ENCODE results near the gene TPSB2.
"Not testable (repeated sequence)": the region's sequence is repeated elsewhere in the genome, so short reads cannot be mapped to it uniquely, and the experiment has no call there.

Gene TPSB2

DNA sequence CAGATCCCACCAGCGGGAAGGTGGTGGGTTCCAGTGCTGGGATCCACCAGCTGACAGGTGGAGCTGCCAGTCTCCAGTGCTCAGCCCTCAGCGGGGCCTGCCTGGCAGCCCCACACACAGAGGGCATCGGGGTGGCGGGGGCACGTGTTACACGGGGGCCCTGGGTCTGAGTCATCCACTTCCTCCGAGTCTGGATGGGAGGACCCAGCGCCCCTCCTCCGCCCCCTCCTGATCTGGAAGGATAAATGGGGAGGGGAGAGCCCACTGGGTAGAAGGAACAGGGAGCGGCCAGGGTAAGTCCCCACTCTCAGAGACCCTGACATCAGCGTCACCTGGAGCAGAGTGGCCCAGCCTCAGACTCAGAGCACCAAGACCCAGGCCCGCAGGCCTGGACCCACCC lies 10.5 kb upstream of the TPSB2 start, which contains the start of gene TPSAB1:
Gene TPSAB1 (plus strand): TSS at position 270 of the 400 bp plus-strand sequence. CDS start 234 bp downstream, outside the sequence.
- not testable (repeated sequence) for DNase-seq

DNA sequence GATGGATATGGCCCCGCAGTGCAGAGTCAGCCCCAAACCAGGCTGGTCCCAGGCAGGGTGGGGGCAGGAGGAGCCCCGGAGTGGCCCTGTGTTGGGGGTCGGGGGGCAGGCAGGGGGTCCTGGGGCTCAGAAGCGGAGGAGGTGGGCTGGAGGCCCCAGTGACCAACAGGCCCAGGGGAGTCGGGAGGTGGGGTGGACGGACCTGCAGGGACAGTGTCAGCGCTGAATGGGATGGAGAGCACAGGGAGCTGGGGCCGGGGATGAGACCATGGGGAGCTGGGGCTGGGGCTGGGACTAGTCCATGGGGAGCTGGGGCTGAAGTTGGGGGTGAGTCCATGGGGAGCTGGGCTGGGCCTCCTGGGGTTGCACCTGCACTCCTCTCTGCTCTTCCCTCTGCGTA lies 9.6 kb upstream of the TPSB2 start:
- DNase-seq: not testable (repeated sequence)

DNA sequence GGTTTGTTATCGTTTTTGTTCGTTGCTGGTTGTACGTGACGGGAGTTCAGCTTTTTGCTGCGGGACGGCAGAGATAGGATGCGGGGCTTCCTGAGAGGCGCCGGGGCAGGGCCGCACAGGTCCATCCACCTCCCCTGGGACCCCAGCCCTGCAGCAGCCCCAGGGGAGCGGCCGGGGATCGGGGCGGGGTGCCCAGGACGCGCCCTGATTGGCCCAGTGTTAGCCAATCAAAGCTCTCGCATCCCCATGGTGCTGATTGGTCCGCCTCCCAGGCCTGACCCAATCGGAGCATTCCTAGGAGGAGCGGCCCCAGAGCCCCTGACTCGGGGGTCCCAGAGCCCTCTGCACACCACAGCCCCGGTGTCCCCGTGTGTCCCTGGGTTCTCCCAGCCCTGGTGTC lies 8.9 kb upstream of the TPSB2 start:
- DNase-seq: not testable (repeated sequence)

DNA sequence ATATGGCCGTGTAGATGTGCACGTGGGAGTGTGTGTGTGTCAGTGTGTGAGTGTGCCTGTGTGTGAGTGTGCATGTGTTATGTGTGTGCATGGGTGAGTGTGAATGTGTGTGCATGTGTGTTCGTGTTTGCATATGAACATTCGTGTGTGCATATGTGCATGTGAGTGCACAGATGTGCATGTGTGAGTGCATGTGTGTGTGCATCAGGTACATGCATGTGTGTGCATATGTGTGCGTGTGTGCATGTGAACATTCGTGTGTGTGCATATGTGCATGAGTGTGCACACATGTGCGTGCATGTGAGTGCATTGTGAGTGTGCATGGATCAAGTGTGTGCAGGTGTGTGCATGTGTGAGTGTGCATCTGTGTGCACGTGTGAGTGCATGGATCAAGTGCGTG lies 8.0 kb upstream of the TPSB2 start:
- no peak for DNase-seq

DNA sequence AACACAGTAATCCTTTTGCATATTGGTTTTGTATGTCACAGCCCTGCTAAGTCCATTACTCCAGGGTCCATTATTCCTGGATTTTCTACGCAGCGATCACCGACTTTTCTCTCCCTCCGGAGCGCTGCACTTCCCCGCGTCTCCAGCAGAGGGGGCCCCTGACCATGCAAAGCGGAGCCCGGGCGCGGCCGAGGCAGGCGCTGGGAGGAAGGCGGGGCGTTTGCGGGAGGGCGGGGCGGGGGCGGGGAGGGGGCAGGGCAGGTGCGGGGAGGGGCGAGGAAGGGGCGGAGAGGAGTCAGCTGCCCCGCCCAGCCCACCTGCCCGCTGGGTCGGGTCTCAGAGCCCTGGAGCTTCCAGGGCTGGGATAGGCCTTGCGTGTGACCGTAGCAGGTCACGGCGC lies 6.7 kb upstream of the TPSB2 start:
- not testable (repeated sequence) for DNase-seq

DNA sequence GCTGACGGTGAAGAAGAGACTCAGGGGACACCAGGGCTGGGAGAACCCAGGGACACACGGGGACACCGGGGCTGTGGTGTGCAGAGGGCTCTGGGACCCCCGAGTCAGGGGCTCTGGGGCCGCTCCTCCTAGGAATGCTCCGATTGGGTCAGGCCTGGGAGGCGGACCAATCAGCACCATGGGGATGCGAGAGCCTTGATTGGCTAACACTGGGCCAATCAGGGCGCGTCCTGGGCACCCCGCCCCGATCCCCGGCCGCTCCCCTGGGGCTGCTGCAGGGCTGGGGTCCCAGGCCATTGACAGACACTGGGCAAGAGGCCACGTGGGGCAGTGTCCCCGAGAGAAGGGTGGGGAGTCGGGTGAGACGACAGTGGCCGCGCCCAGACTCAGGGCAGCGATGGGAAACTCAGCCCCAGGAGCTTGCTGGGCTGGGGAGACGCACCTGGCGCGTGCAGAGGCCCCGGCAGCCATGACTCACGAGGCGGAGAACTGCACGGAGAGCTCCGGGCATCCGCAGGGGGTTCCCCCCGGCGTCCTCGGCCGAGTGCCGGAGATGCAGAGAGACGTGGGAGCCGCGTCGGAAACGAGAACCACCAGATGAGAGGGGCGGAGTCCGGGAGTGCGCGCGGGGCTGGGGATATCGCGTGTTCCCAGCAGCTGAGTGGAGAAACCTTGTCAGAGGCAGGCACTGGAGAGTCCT lies 2.2 kb upstream of the TPSB2 start:
- DNase-seq: not testable (repeated sequence)

DNA sequence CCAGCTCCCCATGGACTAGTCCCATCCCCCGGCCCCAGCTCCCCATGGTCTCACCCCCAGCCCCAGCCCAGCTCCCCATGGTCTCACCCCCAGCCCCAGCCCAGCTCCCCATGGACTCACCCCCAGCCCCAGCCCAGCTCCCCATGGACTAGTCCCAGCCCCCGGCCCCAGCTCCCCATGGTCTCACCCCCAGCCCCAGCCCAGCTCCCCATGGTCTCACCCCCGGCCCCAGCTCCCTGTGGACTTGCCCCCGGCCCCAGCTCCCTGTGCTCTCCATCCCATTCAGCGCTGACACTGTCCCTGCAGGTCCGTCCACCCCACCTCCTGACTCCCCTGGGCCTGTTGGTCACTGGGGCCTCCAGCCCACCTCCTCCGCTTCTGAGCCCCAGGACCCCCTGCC lies 1.3 kb upstream of the TPSB2 start:
- not testable (repeated sequence) for DNase-seq

DNA sequence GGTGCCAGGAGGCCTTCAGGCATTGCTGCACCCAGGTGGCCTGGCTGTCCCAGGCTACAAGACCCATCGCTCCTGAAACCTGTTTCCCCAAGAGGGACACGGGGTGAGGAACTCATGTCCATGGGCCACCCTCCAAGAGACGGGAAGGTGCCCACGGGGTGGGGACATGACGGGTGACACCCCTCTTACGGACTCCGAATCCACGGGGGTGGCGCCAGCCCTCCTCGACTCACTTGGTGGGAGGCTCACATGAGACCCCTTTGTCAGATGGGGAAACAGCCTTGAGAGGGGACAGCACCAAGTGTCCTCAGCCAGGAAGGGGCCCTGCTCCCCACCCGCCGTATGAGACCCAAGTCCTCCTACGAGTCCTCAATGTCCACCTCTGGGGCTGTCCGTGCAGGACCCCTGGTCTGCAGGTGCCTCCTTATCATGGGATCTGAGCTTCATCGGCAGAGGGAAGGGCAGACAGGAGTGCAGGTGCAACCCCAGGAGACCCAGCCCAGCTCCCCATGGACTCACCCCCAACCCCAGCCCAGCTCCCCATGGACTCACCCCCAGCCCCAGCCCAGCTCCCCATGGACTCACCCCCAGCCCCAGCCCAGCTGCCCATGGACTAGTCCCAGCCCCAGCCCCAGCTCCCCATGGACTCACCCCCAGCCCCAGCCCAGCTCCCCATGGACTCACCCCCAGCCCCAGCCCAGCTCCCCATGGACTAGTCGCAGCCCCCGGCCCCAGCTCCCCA lies 658 bp upstream of the TPSB2 start:
- DNase-seq: not testable (repeated sequence)

DNA sequence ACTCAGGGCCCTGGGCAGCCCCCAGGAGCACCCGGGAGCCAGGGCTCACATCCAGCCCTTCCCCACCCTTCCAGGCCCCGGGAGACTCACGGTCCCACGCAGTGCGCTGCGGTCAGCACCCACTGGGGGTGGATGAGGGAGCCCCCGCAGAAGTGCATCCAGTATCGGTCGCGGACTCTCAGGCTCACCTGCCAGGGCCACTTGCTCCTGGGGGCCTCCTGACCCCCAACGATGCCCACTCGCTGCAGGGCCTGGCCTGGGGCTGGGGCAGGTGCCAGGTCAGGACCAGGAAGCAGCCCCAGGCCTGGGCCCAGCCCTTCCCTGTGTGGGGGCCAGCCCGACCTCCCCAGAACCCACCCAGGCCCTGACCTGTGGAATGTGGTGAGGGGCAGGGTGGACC lies 508 bp downstream of the TPSB2 start:
- not testable (repeated sequence) for DNase-seq

DNA sequence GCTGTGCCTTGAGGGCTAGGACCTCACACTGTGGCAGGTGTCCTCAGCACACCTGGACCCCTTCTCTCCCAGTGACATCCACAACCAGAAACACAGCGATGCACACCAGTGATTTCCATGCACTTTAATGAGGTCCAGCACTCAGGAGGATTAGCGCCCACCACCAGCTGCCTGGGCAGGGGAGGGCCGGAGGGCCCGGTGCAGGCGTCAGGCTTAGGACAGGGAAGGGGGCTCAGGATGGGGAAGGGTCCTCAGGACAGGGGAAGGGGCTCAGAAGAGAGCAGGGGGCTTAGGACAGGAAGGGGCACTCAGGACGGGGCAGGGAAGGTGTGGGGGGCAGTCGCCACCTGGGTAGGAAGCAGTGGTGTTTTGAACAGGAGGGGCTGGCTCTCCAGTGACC lies 1.8 kb downstream of the TPSB2 start:
- DNase-seq: not testable (repeated sequence)

DNA sequence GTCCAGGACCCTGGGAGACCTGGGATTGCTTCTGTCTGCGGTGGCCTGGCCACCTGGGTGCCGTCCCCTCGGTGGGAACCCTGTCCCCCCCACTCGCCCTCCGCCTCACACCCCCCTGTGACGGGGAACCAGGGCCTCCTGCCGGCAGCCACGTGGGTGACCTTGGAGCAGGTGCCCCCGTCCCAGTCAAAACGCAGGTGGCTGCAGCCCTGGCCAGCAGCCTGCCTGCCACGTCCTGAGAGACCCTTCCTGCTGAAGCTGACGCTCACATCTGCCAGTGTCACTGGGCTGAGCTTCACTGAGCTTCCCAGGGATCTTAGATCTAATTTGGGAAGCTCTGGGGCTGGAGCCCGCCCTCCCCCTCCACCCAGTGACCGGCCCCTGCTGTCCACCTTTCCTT lies 3.3 kb downstream of the TPSB2 start:
- DNase-seq: peak; percentile 8

DNA sequence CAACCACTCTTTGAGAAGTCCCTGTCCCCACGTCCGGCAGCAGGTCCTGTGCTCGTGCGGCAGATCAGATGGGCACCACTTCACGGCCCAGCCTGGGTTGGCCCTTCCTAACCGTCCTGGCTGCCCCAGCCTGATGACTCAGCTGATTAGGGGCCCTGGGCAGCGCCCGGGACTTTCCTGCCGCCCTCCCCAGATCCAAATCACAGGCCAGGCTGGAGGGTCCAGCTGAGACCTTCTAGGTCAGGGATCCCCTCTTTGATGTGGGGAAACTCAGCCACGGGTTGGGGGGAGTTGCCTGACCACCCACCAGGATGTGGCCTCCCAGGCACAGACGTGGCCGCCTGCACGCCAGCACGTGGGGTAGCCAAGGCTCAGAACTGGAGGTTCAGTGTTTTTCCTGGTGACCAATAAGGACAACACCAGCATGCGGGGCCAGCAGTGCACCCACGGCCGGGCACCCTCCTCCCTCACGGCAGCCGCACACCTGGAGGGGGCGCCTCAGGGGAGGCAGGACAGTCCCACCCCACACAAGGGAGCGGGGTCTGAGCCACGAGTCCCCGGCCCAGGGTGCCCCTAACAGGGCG lies 4.2 kb downstream of the TPSB2 start:
- DNase-seq: not testable (repeated sequence)

DNA sequence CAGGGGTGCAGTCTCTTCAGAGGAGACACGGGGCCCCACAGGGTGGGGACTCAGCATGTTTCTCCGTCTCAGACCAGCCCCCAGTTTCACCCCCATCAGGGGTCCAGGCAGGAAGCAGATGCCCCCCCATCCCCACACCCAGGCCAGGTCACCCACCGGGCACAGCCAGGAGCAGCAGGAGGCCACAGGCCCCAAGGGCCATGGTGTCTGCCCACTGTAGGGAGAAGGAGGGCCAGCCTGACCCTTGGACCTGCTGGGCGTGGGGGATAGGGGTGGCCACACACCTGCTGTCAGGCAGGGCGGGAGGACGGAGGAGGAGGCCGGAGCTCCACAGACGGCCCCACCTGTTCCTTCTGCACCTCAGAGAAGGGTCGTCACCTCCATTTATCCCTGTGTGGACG lies 4.9 kb downstream of the TPSB2 start, which contains the start of gene TPSG1:
Gene TPSG1 (minus strand): TSS at position 218 of the 401 bp plus-strand sequence. CDS start 16 bp downstream, at position 202.
- no peak for DNase-seq

DNA sequence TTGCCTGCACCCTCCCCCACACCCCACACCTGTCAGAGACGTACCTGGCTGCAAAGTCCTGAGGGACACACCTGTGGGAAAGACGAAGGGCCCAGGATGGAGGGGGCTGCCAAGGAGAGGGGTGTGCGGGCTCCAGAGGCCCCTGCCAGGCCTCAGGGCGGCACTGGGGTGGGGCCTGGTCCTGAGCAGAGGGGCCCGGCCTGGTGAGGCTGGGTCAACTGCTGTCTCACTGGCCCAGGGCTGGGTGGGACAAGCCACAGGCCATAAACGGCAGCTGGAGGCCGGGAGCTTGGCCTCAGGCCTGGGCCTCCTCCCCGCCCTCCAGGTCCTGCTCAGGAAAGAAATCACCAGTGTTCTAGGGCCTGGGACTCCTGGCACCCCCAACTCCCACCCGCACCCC lies 5.4 kb downstream of the TPSB2 start:
- DNase-seq: no peak

DNA sequence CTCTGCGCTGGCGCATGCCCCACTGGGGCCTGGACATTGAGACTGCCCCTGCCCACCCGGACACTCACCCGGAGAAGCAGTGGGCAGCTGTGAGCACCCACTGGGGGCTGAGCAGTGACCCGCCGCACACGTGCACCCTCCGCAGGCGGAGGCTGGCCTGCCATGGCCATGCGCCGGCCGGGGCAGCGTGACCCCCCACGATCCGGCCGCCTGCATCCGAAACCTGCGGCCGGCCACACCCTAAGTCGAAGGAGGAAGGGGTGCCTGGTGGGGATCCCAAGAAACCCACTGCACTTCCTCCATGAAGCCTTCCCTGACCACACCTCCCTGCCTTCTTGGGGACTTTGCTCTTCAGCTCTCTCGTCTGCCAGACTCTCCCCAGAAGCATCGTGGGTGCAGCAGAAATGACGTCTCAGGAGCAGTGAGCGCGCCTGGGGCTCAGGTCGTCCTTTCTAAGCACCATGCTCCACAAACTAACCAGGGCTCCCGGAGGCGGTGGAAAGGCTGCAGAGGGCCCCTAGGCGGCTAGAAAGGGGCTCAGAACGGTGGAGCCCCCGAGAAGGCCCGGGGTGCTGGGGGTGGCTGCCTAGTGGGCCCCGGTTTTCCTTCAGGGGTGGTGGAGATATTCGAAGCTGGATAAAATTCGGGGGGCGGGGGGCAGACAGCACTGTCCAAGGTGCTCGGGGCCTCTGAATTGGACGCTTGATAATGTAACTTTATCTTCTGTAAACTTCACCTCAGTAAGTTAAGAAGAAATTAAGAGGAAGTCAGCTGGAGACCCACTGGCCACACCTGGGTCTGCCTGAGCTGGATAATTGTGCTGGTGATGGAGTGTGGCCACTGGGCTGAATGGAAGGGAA lies 6.4 kb downstream of the TPSB2 start:
- DNase-seq: no peak

DNA sequence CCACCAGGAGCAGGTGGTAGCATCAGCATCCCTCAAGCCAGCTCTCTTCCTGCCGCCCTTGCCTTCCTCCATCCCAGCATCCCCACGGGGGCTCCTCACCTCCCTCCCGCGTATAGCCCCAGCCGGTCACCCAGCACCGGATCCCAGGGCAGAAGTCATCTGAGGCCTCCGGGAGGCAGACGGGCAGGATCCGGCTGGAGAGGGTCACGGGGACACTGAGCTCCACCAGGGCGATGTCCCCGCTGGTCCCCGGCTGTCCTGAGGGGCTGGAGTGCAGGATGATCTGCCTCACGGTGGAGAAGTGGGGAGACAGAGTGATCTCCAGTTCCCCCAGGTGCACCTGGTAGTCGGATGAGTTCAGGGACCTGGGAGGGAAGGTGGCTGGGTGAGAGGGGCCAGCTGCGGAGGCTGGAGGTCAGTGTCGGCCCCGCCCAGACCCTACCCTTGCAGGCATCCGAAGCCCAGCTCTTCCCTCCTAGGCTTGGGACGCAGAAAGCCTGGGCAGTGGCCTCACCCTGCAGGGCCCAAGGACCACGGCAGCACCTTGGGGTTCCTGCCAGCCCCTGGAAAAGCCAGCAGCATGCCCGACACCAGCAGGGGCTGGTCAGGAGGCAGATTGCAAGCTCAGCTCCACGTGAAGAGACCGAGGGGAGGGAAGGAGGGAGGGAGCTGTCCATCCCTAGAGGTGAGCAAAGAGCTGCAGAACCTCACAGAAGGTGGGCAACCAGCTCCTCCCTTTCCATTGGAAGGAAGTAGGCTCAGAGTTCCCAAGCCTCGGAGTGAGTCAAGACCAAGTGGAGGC lies 7.2 kb downstream of the TPSB2 start:
- DNase-seq: no peak

DNA sequence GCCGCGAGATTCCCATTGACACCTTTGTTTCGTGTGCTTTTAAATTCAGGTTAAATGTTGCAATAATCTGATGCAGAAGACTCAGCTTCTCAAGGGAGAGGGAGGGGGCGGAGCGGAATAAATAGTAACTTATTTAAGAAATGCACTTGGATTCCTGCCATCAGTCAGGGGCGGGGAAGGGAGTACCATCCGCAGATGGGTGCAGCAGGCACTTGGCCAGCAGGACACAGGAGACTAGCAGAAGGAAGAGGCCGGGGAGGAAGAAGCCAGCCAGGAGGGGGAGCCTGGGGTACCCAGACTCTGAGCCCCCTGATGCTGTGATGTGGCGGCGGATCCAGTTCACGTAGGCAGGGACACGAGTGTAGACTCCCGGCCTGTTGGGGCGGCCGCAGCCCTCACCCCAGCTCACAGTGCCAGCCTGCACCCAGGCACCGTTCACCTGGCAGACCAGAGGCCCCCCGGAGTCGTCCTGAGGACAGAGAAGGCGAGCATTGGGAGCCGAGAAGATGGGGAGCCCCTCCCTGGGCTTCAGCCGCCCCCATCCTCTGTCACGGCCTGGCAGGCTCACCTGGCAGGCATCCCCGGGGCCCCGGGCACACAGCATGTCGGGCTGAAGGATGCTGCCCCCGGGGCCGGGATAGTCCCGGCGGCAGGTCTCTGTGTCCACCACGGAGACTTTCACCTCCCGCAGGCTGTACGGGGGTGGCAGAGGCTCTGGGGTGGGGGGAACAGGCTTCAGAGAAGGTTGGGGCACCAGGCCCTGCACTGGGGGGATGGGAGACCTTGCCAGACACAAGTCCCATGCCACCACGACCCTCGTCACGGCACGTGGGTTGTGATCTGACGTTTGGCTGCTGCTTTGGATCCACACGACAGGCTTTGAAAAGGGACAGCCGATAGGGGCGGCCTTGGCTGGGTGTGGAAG lies 8.1 kb downstream of the TPSB2 start:
- no peak for DNase-seq

DNA sequence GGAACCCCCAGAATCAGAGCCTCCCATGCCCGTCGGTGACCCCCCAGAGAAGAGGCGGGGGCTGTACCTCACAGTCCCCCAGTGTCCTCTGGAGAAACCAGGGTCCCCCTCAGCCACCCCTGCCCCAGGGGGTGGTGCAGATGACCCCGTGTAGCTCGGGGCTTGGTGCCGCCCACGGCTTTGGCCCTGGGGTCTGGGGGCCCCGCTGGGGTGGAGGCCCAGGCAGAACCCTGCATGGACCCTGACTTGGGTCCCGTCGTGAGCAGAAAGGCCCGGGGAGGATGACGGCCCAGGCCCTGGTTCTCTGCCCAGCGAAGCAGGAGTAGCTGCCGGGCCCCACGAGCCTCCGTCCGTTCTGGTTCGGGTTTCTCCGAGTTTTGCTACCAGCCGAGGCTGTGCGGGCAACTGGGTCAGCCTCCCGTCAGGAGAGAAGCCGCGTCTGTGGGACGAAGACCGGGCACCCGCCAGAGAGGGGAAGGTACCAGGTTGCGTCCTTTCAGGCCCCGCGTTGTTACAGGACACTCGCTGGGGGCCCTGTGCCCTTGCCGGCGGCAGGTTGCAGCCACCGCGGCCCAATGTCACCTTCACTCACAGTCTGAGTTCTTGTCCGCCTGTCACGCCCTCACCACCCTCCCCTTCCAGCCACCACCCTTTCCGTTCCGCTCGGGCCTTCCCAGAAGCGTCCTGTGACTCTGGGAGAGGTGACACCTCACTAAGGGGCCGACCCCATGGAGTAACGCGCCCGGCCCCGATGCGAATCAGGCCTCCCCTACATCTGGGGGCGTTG lies 8.9 kb downstream of the TPSB2 start:
- no peak for DNase-seq

DNA sequence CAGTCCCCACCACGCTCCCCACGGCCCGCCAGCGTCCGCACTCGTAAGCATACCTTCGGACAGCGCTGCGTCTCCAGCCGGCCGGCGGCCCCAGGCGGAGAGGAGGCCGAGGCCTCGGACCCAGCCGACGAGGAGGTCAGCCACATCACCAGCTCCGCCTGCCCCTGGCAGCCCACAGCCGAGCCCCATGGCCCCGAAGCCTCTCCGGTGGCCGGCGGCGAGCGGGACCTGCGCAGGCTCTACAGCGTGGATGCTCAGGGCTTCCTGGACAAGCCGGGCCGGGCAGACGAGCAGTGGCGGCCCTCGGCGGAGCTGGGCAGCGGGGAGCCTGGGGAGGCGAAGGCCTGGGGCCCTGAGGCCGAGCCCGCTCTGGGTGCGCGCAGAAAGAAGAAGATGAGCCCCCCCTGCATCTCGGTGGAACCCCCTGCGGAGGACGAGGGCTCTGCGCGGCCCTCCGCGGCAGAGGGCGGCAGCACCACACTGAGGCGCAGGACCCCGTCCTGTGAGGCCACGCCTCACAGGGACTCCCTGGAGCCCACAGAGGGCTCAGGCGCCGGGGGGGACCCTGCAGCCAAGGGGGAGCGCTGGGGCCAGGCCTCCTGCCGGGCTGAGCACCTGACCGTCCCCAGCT lies 9.8 kb downstream of the TPSB2 start:
- DNase-seq: no peak

All from eye (tissue), 1 donor.